HG03342 (cell line): ENCODE data around the gene RPS18.

Experiments
- ATAC-seq: cut with Tn5 transposase; IDR thresholded peaks from one replicate; pipeline ENCODE4 v1.9.1; 2021; ENCODE audit warnings: mild to moderate bottlenecking, moderate library complexity; ENCODE audit not compliant: unreplicated experiment

RPS18 gene

GRCh38 chr6:33288921-33289783 lies 17.3 kb downstream of the RPS18 start, which contains the start of the genes PFDN6 and WDR46:
Gene PFDN6, plus strand, starts transcription at chr6:33289601. Its CDS starts 256 bp downstream, at chr6:33289857.
Gene WDR46, minus strand, starts transcription at chr6:33289239. Its CDS starts 69 bp downstream, at chr6:33289170.
- peak; percentile 77 for ATAC-seq

GRCh38 chr6:33289784-33290315 lies 18.0 kb downstream of the RPS18 start:
- peak; percentile 9 for ATAC-seq

GRCh38 chr6:33290459-33290858 lies 18.6 kb downstream of the RPS18 start:
- ATAC-seq, result no peak

GRCh38 chr6:33292996-33293682 lies 21.3 kb downstream of the RPS18 start:
- no peak for ATAC-seq

GRCh38 chr6:33294086-33294823 lies 22.4 kb downstream of the RPS18 start:
- ATAC-seq, result no peak

GRCh38 chr6:33295621-33296369 lies 23.9 kb downstream of the RPS18 start:
- ATAC-seq, result no peak

GRCh38 chr6:33296797-33297405 lies 25.0 kb downstream of the RPS18 start:
- ATAC-seq, result no peak

GRCh38 chr6:33297406-33297955 lies 25.6 kb downstream of the RPS18 start:
- no peak for ATAC-seq

- ATAC-seq, result peak; percentile 29
Observed at GRCh38 chr6:33297956-33298772, 26.3 kb downstream of the RPS18 start.

- peak; percentile 13 for ATAC-seq
Observed at GRCh38 chr6:33298773-33299236, 26.9 kb downstream of the RPS18 start, which contains the start of gene RGL2. Gene RGL2, minus strand, starts transcription at chr6:33298942. Its CDS starts 332 bp downstream, at chr6:33298610.

- ATAC-seq, result peak; percentile 71
Observed at GRCh38 chr6:33299237-33299944, 27.5 kb downstream of the RPS18 start.

GRCh38 chr6:33301877-33302276 lies 30.0 kb downstream of the RPS18 start:
- no peak for ATAC-seq

- ATAC-seq, result no peak
Observed at GRCh38 chr6:33304216-33304615, 32.3 kb downstream of the RPS18 start.

GRCh38 chr6:33305052-33305451 lies 33.2 kb downstream of the RPS18 start:
- no peak for ATAC-seq

- ATAC-seq, result no peak
Observed at GRCh38 chr6:33306356-33306755, 34.5 kb downstream of the RPS18 start.

GRCh38 chr6:33312361-33313104 lies 40.7 kb downstream of the RPS18 start:
- ATAC-seq, result no peak

GRCh38 chr6:33313105-33313708 lies 41.3 kb downstream of the RPS18 start:
- ATAC-seq, result peak; percentile 1
